Epidermal melanocyte (primary cell): ENCODE results near the gene ARL2BP.

ENCODE experiments used
- DNase-seq: peaks from one replicate; pipeline ENCODE4 v3.0.0; 2011; ENCODE audit warnings: low spot score; ENCODE audit not compliant: insufficient read length

ARL2BP gene

DNA sequence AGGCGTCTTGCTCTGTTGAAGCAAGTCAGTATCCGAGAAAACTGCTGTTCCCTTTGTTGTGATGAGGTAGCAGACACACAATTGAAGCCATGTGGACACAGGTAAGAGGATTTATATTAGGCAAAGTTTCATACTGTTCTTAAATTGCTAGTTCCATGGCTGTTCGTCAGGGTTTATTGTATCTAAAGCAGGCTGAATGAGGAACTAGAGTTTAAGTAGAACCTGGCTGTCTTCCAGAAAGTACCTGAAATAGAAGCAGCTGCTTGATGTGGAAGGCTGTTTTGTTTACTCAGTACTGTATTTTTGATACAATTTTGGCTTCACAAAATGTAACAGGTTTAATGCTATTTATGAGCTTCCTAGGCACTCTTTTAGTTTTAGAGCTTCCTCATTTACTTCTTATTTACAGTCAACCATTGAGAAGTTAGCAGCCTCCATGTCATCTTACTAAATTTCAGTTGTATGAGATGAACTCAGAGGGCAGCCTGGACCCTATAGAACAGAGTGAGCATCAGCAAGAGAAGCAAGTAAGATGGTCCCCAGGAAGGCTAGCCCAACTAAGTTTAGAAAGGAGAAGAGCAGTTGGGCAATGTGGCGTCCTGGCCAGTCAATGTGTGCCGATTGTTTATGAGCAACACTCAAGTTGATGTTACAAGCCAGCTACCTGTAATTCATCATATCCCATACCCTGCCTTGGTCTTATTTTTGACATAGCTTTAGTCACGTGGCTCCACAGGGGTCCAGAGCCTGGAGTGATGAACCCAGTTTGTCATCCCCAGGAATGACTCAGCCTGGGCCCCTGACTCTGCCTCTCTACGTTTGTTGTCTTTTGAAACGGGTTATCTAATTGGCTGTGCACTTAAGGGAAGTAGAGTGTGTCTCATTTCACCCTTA lies 9.7 kb upstream of the ARL2BP start:
- no peak for DNase-seq

- no peak for DNase-seq
Measured at GRCh38 chr16:57236022-57236350, 9.1 kb upstream of the ARL2BP start.

DNA sequence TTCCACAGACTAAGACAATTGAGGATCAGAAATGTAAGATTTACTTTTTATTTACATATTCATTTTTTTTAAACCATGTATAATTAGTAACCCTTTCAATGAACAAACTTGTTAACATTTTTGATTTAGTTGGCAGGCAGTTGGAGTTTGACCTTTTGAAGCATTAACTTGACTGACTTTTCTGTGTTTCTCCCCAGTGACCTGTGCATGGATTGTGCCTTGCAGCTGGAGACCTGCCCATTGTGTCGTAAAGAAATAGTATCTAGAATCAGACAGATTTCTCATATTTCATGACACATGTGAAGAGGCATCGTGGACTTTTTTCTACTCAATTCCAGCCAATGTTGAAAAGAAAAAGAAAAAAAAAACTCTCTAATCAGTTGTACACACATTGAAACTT lies 6.4 kb upstream of the ARL2BP start:
- DNase-seq, result no peak

DNA sequence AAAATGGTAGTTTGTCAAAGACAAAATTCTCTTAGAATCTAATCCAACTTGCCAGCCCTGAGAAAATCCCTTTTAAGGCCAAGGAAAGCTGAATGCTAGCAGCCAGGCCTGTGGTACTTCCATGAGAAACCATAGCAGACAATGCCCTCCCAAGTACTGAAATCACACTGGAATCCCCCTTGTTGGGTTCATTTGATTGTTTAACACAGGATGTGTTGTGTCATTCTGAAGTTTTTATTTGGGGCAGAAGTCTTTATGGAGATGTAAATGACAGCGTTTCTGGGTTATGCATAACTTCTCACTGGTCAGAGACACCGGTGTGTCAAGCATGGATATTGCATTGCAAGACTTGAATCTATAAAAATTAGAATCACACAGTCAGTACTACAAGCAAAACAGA lies 6.0 kb upstream of the ARL2BP start:
- no peak for DNase-seq

DNA sequence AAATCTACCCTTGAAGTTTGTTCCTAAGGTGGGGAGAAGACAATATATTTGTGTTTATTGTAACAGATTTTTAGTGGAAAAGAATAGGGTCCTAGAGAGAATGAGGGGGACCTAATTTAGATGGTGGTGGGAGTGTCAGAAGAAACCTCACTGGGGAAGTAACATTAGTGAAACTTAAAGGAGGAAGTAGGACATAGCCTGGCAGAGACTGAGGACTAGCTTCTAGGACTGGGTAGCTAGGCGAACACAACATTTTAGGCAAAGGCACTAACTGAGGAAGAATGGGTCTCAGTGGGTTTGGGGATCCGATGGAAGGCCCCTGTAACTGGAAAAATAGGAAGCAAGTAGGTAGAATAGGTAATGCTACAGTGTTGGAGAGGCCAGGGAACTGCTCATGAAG lies 4.2 kb upstream of the ARL2BP start:
- no peak for DNase-seq

- DNase-seq, result no peak
Measured at GRCh38 chr16:57242650-57243049, 2.4 kb upstream of the ARL2BP start.

DNA sequence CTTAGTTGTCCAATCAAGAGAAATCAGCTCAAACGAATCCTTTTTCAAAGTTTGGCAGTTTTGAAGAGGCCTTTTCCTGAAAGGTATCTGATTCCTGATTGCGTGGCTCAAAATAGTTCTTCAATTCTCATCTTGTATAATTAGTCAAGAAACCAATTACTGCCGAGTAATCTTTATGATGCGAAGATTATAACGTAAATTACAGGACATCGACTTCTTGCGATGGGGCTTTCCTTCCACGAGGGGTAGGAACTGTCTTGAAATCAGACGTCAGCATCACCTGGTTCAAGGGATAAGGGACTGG lies 644 bp upstream of the ARL2BP start:
- no peak for DNase-seq

GRCh38 chr16:57245472-57246113 lies 534 bp downstream of the ARL2BP start:
- DNase-seq, result no peak

DNA sequence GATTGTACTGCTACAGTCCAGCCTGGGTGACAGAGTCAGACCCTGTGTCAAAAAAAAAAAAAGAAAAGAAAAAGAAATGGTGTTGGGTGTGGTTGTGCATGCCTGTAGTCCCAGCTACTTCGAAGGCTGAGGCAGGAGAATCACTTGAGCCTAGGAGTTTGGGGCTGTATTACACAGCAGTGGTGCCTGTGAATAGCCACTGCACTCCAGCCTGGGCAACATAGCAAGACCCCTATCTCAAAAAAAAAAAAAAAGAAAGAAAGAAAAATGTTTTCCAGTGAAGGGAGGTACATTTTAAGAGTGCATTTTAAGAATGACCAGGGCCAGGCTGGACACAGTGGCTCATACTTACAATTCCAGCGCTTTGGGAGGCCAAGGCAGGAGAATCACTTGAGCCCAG lies 6.3 kb downstream of the ARL2BP start:
- DNase-seq, result no peak

- no peak for DNase-seq
Measured at GRCh38 chr16:57252148-57252721, 7.2 kb downstream of the ARL2BP start.

- no peak for DNase-seq
Measured at GRCh38 chr16:57253466-57253865, 8.4 kb downstream of the ARL2BP start.

DNA sequence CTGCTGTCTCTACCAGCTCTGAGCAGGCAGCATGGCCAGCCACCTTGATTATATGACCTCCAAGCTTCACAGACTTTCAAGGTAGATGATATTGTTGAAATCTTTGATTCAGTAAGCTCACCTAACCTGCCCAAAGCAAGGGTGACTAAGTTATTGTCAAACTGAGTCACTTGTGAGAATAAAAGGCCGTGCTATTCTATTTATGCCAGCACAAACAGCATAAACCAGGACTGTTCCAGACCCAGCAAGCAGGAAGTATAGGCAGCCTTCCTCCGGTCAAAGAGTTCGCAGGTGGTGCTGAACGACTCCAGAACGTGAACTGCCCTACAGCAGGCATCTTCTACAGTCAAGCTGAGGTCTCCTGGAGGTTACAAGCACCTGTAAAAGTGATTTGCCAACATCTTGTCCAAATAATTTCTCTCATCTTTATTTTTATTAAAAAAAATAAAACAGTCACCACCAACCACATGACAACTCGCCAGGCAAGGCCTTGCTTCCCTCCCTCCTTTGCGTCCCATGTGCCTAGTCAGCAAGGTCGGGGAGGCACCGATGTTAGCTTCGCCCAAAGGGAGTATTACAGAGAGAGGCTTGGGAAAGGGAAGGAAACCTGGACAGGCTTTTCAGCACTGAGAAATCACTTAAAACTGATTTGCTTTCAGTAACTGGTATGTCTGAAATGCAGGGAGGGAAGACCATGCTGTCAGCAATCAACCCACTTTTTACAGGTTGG lies 10.8 kb downstream of the ARL2BP start:
- DNase-seq, result no peak

- DNase-seq, result no peak
Measured at GRCh38 chr16:57256601-57257395, 11.7 kb downstream of the ARL2BP start.

DNA sequence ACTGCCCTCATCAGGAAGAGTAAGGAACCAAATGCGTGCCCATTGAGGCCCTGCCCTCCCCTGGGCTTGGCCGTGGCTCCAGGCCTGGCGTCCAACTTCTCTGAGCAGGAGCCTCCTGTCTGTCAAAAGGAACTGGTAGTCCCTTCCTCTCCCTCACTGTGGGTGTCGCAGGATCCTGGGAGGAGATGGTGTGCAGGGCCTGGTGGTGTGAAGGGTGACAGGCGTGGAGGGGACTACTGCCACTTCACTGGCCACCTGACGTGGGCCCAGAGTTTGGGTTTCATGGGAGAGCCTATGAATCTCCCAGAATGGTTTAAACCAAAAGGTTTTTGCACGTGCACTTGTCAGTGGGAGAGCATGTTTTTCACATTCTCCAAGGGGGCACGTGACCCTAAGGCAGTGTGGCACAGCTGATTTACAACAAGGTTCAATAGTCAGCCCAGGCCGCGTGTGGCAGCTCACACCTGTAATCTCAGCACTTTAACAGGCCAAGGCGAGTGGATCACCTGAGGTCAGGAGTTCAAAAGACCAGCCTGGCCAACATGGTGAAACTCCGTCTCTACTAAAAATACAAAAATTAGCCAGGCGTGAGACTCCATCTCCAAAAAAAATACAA lies 12.5 kb downstream of the ARL2BP start:
- no peak for DNase-seq

GRCh38 chr16:57258226-57258909 lies 13.3 kb downstream of the ARL2BP start:
- DNase-seq, result no peak

DNA sequence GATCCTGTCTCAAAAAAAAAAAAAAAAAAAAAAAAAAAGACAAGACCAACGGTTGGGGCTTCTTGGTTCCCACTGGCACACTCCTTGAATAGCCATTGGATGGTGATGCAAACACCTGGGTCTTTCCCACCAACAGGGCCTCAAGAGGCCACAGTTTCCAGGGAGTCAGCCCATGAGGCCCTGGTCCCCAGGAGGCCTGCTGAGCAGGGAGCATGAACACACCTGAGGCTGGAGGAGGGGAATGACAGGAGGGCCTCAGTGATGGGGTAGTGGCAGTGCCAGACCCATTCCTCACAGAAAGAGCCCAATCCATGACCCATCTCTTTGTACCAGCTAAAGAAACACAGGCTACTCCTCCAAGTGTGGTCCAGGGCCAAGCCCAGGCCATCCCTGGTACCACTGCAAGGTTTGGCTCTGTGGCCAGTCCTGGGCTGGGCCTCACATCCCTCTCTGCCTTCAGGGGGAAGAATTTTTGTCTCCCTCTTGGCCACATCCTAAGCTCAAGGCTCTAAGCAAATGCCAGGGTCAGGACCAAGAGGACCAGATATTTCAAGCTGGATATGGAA lies 13.9 kb downstream of the ARL2BP start:
- no peak for DNase-seq

DNA sequence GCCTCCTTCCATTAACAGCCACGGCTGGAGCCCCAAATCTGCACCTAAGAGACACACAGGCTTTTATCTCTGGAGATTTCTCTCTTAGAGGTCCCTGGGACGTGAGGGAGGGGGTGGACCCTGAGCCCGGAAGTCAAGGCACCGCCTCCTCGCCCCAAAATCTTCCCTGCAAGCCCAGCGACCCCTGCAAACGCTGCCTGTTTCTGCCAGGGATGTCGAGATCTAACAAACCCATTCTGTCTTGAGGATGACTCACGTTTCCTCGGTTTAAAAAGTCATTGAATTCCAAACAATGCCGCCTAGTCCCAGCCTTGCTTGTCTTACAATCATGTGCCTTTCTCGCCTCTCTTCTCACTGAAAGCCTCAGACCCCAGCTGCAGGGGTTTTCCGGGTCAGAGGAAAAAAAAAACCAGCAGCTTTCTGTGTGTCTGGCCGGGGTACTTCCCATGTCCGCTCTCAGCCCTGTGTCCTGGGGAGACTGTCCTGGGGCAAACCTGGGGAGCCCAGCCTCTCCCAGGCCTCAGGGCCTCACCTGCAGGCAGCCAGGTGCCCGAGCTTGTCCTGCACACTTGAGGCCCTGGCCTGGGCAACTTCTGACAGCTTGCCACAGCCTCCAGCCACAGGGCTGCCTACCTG lies 15.4 kb downstream of the ARL2BP start:
- DNase-seq, result peak; percentile 54

DNA sequence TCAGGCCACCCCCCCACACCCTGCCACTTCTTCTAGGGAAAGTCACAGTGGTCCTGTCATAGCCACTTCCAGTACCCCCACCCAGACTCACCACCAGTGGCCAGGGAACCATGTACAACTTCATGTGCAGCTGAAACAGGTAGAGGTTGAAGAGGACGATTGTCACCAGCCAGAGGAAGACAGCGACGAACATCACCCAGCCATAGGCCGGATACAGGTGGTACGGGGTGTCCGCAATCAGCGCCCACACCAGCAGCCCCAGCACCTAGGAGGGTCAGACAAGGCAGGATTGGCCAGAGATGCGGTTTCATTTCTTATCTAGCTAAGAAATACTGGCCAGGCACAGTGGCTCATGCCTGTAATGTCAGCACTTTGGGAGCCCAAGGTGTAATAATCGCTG lies 16.7 kb downstream of the ARL2BP start:
- DNase-seq, result no peak

DNA sequence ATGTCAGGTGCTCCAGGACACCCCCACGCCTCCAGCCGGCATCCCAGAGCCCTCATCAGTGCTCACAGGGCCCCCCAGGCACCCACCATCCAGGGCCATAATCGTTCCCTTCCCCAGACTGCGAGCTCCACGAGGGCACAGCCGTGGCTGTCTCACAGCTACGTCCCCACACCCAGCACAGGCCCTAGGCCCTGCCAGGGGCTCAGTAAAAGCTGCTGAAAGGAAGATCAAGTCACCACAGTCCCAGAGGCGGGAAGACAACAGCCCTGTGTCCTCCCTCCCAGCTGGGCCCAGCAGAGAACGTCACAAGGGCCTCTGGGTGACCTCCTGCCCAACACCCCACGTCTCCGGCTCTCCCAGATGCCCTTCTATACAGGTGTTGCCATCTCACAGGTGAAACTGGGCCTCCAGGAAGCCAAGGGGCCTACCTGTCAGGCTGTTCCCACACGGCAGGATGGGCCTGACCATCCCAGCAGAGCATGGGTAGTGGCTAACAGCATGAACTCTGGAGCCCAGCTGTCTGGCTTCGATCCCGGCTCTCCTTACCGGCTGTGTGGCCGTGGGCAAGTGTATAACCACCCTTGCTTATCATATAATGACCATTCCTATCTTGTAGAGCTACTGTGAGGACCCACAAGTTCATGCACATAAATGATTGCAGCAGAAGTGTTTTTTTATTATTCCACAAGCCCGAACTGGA lies 17.9 kb downstream of the ARL2BP start:
- DNase-seq, result no peak
